ENCODE measurements around the gene NXPH4.

The NXPH4 gene

DNA sequence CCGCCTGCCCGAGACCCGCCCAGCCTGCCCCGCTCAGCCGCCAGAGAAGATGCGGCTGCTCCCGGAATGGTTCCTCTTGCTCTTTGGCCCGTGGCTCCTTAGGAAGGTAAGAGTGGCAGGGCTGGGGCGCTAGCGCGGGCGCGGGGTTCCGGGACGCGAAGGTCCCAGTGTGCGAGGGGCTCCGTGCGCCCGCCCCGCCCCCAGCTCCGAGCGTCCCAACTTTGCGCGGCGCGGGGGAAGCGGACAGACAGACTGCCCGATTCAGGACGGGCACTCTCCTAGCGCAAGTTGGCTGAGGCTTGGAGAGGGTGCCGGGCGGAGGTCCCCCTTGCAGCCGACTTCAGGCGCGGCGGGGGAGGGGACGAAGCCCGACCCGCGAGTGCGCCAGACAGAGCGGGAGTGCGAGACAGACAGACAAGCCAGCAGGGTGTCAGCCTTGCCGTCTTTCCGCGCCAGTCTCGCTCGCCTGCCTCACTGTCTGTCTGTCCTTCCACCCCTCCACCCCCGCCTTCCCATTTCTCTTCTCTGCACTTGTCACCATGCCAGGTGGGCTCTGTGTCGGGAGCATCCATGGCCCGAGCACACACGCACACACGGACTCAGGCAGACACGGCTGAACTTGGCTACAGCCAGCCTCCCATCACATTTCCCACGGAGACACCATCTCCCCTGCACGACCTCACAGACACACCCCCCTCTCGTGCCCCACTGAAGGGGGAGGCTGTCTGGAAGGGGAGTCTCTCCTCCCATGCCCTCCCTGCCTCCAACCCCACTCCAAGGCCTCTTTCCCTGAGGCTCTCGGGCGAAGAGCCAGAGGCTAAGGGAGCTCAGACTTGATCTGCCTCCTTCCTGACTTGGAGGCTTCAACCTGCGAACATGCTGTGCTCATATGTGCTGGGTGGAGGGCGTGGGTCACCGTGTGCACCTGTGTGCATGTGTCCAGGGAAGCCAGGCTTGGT, 606 bp downstream of the NXPH4 start:
- no peak for TF ChIP-seq CTCF (IDR thresholded peaks at IDR 0.05; ENCODE audit: control insufficient read depth, extremely low read depth, insufficient read depth)
- DNase-seq (ENCODE audit: low read depth): no peak
- peak overlapping the region; percentile 81 for H3K4me3 ChIP-seq (ENCODE audit: low read depth, low read length)

DNA sequence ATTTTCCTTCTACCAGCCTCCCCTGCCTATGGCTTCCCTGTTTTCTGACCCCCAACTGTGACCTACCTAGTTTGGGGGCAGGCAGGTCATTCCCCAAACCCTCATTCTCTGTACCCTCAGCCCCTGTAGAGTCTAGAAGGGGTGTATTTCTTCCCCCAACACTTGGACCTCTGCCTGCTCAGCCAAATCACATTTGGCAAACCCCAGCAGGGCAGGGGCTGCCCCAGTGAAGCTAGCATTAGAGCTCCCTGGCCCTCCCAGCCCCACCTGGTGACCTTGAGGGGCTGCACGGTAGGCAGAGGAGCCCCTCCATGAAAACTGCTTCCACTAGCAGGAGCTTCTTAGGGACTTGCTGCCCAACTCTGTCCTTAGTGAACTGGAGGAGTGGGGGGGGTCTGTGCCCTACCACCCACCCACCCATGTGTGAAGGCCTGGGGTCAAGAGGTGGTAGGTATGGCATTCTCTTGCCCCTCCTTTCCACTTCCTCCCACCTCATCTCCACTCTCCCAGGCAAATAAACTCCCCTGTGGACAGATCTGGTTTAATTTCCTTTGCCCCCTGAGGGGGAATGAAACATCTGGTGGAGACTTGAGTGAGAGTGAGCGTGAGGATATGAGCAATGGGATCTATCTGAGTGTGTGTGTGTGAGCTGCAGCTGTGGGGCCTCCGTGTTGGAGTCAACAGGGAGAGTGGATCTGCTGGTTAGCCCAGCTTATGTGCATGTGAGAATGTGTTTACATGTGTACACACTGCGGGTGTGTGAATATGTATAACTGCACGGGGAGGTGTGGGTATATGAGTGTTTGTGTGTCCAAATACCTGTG, 1.6 kb downstream of the NXPH4 start:
- H3K4me3 ChIP-seq (ENCODE audit: low read depth, low read length): peak overlapping the region; percentile 81
- no peak for TF ChIP-seq CTCF (IDR thresholded peaks at IDR 0.05; ENCODE audit: control insufficient read depth, extremely low read depth, insufficient read depth)
- no peak for DNase-seq (ENCODE audit: low read depth)

- DNase-seq (ENCODE audit: low read depth): no peak
- TF ChIP-seq CTCF (IDR thresholded peaks at IDR 0.05; ENCODE audit: control insufficient read depth, extremely low read depth, insufficient read depth): no peak
- H3K4me3 ChIP-seq (ENCODE audit: low read depth, low read length): peak overlapping the region; percentile 81
Measured at GRCh38 chr12:57219205-57219992, 2.8 kb downstream of the NXPH4 start.

- no peak for TF ChIP-seq CTCF (IDR thresholded peaks at IDR 0.05; ENCODE audit: control insufficient read depth, extremely low read depth, insufficient read depth)
- no peak for DNase-seq (ENCODE audit: low read depth)
- H3K4me3 ChIP-seq (ENCODE audit: low read depth, low read length): no peak overlapping the region
Measured at GRCh38 chr12:57219993-57220754, 3.6 kb downstream of the NXPH4 start.

- no peak for DNase-seq (ENCODE audit: low read depth)
- no peak overlapping the region for H3K4me3 ChIP-seq (ENCODE audit: low read depth, low read length)
- no peak for TF ChIP-seq CTCF (IDR thresholded peaks at IDR 0.05; ENCODE audit: control insufficient read depth, extremely low read depth, insufficient read depth)
Measured at GRCh38 chr12:57220770-57221168, 4.2 kb downstream of the NXPH4 start.

Data from LNCaP clone FGC (cell line).